ENCODE results near the gene MYO5B. TPM values are rescaled to one million over a fixed set of nuclear protein-coding genes. Genes with fewer than 3 reads are reported as not detected.
A peak's percentile ranks its signal among the peaks of the same experiment; 100 is the strongest.

MYO5B gene
- total RNA-seq, 1 experiment from 2014 or later = 32.1 TPM

DNA sequence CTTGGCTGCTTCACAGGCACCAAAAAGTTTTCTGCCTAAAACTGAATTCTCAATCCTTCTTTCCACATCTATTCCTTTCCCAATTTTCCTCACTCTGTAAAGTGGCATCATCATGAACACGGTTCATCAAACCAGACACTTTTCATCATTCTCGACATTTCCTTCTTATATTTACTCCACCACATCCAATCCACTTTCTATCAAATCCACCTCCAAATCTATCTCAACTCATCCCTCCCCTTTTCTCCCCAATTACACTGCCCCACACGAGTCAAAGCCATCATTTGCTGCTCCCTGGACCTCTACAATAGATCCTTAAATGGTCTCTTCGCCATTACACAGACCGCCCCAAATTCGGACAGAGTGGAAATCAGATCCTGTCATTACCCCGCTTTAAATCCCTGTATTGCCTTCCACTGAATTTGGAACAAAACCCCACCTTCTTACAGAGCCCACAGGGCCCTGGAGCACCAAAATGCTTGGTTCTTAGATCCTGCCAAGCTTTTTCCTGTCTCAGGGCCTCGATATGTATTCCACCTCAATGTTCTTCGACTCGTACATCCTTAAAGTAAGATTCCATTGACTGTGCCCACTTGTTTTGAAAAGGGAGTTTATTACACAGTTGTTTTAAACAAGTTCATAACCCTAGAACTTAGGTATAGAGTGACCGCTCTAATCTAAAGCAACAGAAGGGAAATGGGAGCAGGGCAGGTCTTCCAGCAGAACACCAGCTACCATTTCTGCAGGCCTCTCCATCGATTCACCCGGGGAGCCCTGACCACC is 382.5 kb downstream of the MYO5B start:
- intact Hi-C loops (cut with micrococcal nuclease) = no loop called here
- H3K27me3 ChIP-seq (ENCODE audit: insufficient read depth, low read length) = no peaks in the 10 kb centered on the region
- no peaks in the 10 kb centered on the region for H4K20me1 ChIP-seq (ENCODE audit: insufficient read depth)
- H3K36me3 ChIP-seq (ENCODE audit: control insufficient read depth in 1 of 2, insufficient read depth in 2 of 2, low read length in 2 of 2) = no peaks in the 10 kb centered on the region
- no peak overlapping the region; the same call in 1 of the 2 replicates for H3K27ac ChIP-seq (ENCODE audit: low read depth, low read length)
- H3K79me2 ChIP-seq (ENCODE audit: insufficient read depth, low read length) = no peaks in the 10 kb centered on the region
- H3K4me1 ChIP-seq (ENCODE audit: control insufficient read depth in 1 of 2, insufficient read depth in 2 of 2, low read length in 2 of 2) = peaks cover 5 to 16% of the 10 kb centered on the region in 2 experiments; a peak in 3 of 4 replicates
- no peaks in the 10 kb centered on the region for H3K9me3 ChIP-seq (ENCODE audit: control insufficient read depth in 1 of 2, insufficient read depth in 1 of 2, low read depth in 1 of 2, low read length in 2 of 2)
- DNase-seq (ENCODE audit: low read depth, low spot score) = no peak
- TF ChIP-seq, protein P1, sequence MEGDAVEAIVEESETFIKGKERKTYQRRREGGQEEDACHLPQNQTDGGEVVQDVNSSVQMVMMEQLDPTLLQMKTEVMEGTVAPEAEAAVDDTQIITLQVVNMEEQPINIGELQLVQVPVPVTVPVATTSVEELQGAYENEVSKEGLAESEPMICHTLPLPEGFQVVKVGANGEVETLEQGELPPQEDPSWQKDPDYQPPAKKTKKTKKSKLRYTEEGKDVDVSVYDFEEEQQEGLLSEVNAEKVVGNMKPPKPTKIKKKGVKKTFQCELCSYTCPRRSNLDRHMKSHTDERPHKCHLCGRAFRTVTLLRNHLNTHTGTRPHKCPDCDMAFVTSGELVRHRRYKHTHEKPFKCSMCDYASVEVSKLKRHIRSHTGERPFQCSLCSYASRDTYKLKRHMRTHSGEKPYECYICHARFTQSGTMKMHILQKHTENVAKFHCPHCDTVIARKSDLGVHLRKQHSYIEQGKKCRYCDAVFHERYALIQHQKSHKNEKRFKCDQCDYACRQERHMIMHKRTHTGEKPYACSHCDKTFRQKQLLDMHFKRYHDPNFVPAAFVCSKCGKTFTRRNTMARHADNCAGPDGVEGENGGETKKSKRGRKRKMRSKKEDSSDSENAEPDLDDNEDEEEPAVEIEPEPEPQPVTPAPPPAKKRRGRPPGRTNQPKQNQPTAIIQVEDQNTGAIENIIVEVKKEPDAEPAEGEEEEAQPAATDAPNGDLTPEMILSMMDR (IDR thresholded peaks at IDR 0.05 in 2 of 3, conservative IDR thresholded peaks at IDR 0.05 in 1 of 3; ENCODE audit: borderline replicate concordance in 1 of 3, insufficient read depth in 1 of 3, low read depth in 2 of 3, low read length in 2 of 3) = no peak
- TF ChIP-seq TCF7L2 (IDR thresholded peaks at IDR 0.05; ENCODE audit: borderline replicate concordance, extremely low read depth, insufficient read depth, insufficient read length) = no peak
- TF ChIP-seq, protein P2, sequence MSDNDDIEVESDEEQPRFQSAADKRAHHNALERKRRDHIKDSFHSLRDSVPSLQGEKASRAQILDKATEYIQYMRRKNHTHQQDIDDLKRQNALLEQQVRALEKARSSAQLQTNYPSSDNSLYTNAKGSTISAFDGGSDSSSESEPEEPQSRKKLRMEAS (IDR thresholded peaks at IDR 0.05) = no peak
- no peak for TF ChIP-seq EZH2 (IDR thresholded peaks at IDR 0.05)
- TF ChIP-seq ZFX (IDR thresholded peaks at IDR 0.05) = no peak
- TF ChIP-seq ELF1 (IDR thresholded peaks at IDR 0.05; ENCODE audit: borderline replicate concordance, low read depth) = no peak
- TF ChIP-seq SP1 (IDR thresholded peaks at IDR 0.05; ENCODE audit: low read depth) = no peak
- no peak for TF ChIP-seq SIN3A (IDR thresholded peaks at IDR 0.05; ENCODE audit: low read depth)
- TF ChIP-seq, protein P3, sequence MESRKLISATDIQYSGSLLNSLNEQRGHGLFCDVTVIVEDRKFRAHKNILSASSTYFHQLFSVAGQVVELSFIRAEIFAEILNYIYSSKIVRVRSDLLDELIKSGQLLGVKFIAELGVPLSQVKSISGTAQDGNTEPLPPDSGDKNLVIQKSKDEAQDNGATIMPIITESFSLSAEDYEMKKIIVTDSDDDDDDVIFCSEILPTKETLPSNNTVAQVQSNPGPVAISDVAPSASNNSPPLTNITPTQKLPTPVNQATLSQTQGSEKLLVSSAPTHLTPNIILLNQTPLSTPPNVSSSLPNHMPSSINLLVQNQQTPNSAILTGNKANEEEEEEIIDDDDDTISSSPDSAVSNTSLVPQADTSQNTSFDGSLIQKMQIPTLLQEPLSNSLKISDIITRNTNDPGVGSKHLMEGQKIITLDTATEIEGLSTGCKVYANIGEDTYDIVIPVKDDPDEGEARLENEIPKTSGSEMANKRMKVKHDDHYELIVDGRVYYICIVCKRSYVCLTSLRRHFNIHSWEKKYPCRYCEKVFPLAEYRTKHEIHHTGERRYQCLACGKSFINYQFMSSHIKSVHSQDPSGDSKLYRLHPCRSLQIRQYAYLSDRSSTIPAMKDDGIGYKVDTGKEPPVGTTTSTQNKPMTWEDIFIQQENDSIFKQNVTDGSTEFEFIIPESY (IDR thresholded peaks at IDR 0.05; ENCODE audit: extremely low read depth, insufficient replicate concordance, low read length) = no peak
- no peak for TF ChIP-seq EGR1 (IDR thresholded peaks at IDR 0.05; ENCODE audit: low read depth)
- no peak for TF ChIP-seq EZH2phosphoT487 (IDR thresholded peaks at IDR 0.05; ENCODE audit: borderline replicate concordance)
- no peak for TF ChIP-seq POLR2AphosphoS5 (IDR thresholded peaks at IDR 0.05; ENCODE audit: low read depth, low read length)
- TF ChIP-seq FOSL1 (IDR thresholded peaks at IDR 0.05; ENCODE audit: low read depth) = no peak
- TF ChIP-seq POLR2A (IDR thresholded peaks at IDR 0.05; ENCODE audit: borderline replicate concordance, extremely low read depth, insufficient read depth, insufficient read length) = no peak
- no peak for TF ChIP-seq CBX3 (IDR thresholded peaks at IDR 0.05; ENCODE audit: low read depth)
- no peak for TF ChIP-seq ZNF274 (IDR thresholded peaks at IDR 0.05; ENCODE audit: low read depth, low read length)
- no peak for TF ChIP-seq RAD21 (IDR thresholded peaks at IDR 0.05; ENCODE audit: low read depth)
- TF ChIP-seq, protein P4, sequence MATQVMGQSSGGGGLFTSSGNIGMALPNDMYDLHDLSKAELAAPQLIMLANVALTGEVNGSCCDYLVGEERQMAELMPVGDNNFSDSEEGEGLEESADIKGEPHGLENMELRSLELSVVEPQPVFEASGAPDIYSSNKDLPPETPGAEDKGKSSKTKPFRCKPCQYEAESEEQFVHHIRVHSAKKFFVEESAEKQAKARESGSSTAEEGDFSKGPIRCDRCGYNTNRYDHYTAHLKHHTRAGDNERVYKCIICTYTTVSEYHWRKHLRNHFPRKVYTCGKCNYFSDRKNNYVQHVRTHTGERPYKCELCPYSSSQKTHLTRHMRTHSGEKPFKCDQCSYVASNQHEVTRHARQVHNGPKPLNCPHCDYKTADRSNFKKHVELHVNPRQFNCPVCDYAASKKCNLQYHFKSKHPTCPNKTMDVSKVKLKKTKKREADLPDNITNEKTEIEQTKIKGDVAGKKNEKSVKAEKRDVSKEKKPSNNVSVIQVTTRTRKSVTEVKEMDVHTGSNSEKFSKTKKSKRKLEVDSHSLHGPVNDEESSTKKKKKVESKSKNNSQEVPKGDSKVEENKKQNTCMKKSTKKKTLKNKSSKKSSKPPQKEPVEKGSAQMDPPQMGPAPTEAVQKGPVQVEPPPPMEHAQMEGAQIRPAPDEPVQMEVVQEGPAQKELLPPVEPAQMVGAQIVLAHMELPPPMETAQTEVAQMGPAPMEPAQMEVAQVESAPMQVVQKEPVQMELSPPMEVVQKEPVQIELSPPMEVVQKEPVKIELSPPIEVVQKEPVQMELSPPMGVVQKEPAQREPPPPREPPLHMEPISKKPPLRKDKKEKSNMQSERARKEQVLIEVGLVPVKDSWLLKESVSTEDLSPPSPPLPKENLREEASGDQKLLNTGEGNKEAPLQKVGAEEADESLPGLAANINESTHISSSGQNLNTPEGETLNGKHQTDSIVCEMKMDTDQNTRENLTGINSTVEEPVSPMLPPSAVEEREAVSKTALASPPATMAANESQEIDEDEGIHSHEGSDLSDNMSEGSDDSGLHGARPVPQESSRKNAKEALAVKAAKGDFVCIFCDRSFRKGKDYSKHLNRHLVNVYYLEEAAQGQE (IDR thresholded peaks at IDR 0.05; ENCODE audit: low read depth) = no peak
- TF ChIP-seq, protein P5, sequence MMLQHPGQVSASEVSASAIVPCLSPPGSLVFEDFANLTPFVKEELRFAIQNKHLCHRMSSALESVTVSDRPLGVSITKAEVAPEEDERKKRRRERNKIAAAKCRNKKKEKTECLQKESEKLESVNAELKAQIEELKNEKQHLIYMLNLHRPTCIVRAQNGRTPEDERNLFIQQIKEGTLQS (IDR thresholded peaks at IDR 0.05) = no peak
- TF ChIP-seq CEBPB (IDR thresholded peaks at IDR 0.05; ENCODE audit: low read depth) = no peak
- ChIA-PET RAD21 (ENCODE audit: low non-redundant PET in 1 of 2, low total read pairs in 2 of 2, uncharacterized antibody in 2 of 2, unreplicated experiment in 2 of 2) (no interaction called here), POLR2A (no interaction called here), CTCF (no interaction called here)
- peak overlapping the region in 1 of 2 experiments; percentile 88; a peak in 2 of 4 replicates for H3K4me3 ChIP-seq (replicated peaks in 1 of 2; ENCODE audit: low read depth in 1 of 2, low read length in 2 of 2)
- no peak overlapping the region for H3K9ac ChIP-seq (ENCODE audit: low read length)
- H2AFZ ChIP-seq (ENCODE audit: low read depth, low read length, poor library complexity, severe bottlenecking) = no peak overlapping the region
- peak overlapping the region; percentile 97 for H3K4me2 ChIP-seq (ENCODE audit: low read length)
- BruUV-seq (replicated peaks) = no TSS peak
- ATAC-seq = no peak
- no peaks in the 10 kb centered on the region for H3K9me2 ChIP-seq (ENCODE audit: insufficient read depth)
